HCT116 (cell line): ENCODE measurements around the gene ARPC4. TPM values are rescaled to one million over a fixed set of nuclear protein-coding genes. Genes with fewer than 3 reads are reported as not detected.

Experiments
- ATAC-seq: fragments of 200-7000 bp; cut with Tn5 transposase; 2 replicates; pipeline ENCODE4 v1.9.1; 2020; ENCODE audit warnings: mild to moderate bottlenecking, moderate library complexity
- BruUV-seq: library from RNA; stranded (reverse); fragments of 400-500 nt; replicated peaks from 2 replicates; lab custom pipeline; 2021; lab: Mats Ljungman, UMichigan
- CTCF ChIA-PET: fragments of 300-600 bp; sonication (Branson Sonifier 250); formaldehyde crosslinking; loops from one replicate; lab custom pipeline; 2021; ENCODE audit warnings: antibody characterized with exemption; lab: Charles Lee
- POLR2A ChIA-PET: fragments of 300-600, 350-600 bp; sonication (Branson Sonifier 250); formaldehyde crosslinking; loops from one replicate; lab custom pipeline; 2021; ENCODE audit warnings: antibody characterized with exemption; lab: Charles Lee
- RAD21 ChIA-PET, 2 experiments: fragments of 300-600 bp; sonication (Branson Sonifier 250); formaldehyde crosslinking; loops; one replicate each; lab custom pipeline; 2023; ENCODE audit warnings: low total read pairs in 2 of 2; ENCODE audit not compliant: uncharacterized antibody in 2 of 2, unreplicated experiment in 2 of 2, low non-redundant PET in 1 of 2; lab: Charles Lee
- DNase-seq: peaks from one replicate; pipeline ENCODE4 v3.0.0-alpha.2; 2010; ENCODE audit warnings: low read depth, low spot score
- H2AFZ ChIP-seq: fragments of 200-600 bp; shearing (Covaris generic), sonication (generic); 2 replicates; pipeline ENCODE4 v1.6.1; 2017; ENCODE audit warnings: low read depth, mixed run types, mixed read lengths, antibody characterized with exemption, low read length; ENCODE audit not compliant: poor library complexity, severe bottlenecking
- H3K27ac ChIP-seq: 2 replicates; pipeline ENCODE4 v1.5.1; 2012; ENCODE audit warnings: low read depth, low read length
- H3K27me3 ChIP-seq: fragments of 200-600 bp; sonication (generic); 2 replicates; pipeline ENCODE4 v1.6.1; 2016; ENCODE audit warnings: mixed run types, low read length, mixed read lengths; ENCODE audit not compliant: insufficient read depth
- H3K36me3 ChIP-seq, 2 experiments: fragments of 200-500 bp in 1 of 2; fragments of 200-600 bp in 1 of 2; sonication (Bioruptor generic) in 1 of 2; sonication (generic) in 1 of 2; 2 replicates each; pipeline versions ENCODE4 v1.5.1 to v1.6.1; 2014 to 2016; ENCODE audit warnings: low read length in 2 of 2, inconsistent platforms in 1 of 2, mixed read lengths in 1 of 2, mixed run types in 1 of 2; ENCODE audit not compliant: insufficient read depth in 2 of 2, control insufficient read depth in 1 of 2
- H3K4me1 ChIP-seq, 2 experiments: fragments of 200-600 bp in 1 of 2; sonication (generic) in 1 of 2; 2 replicates each; pipeline versions ENCODE4 v1.5.1 to v1.6.1; 2012 to 2017; ENCODE audit warnings: low read length in 2 of 2, inconsistent platforms in 1 of 2, mild to moderate bottlenecking in 1 of 2, mixed read lengths in 1 of 2, mixed run types in 1 of 2, moderate library complexity in 1 of 2; ENCODE audit not compliant: insufficient read depth in 2 of 2, control insufficient read depth in 1 of 2
- H3K4me2 ChIP-seq: fragments of 200-600 bp; sonication (generic); 2 replicates; pipeline ENCODE4 v1.6.1; 2017; ENCODE audit warnings: mixed run types, low read length, mixed read lengths
- H3K4me3 ChIP-seq, 2 experiments: fragments of 200-600 bp in 1 of 2; sonication (generic) in 1 of 2; replicated peaks in 1 of 2; 2 replicates each; pipeline ENCODE4 v1.5.1; 2011 to 2016; ENCODE audit warnings: low read length in 2 of 2, control low read depth in 1 of 2, low read depth in 1 of 2, mild to moderate bottlenecking in 1 of 2, mixed read lengths in 1 of 2, mixed run types in 1 of 2
- H3K79me2 ChIP-seq: fragments of 200-600 bp; sonication (generic); 2 replicates; pipeline ENCODE4 v1.6.1; 2017; ENCODE audit warnings: mild to moderate bottlenecking, mixed run types, low read length, moderate library complexity, mixed read lengths; ENCODE audit not compliant: insufficient read depth
- H3K9ac ChIP-seq: fragments of 200-600 bp; sonication (generic); 2 replicates; pipeline ENCODE4 v1.6.1; 2016; ENCODE audit warnings: low read length, mixed read lengths
- H3K9me2 ChIP-seq: fragments of 200-600 bp; sonication (generic), shearing (Covaris generic); 2 replicates; pipeline ENCODE4 v1.6.1; 2017; ENCODE audit warnings: mixed run types, mild to moderate bottlenecking, moderate library complexity; ENCODE audit not compliant: insufficient read depth
- H3K9me3 ChIP-seq, 2 experiments: fragments of 200-500 bp in 1 of 2; fragments of 200-600 bp in 1 of 2; sonication (Bioruptor generic) in 1 of 2; sonication (generic) in 1 of 2; 2 replicates each; pipeline ENCODE4 v1.6.1; 2014 to 2017; ENCODE audit warnings: low read length in 2 of 2, mixed read lengths in 2 of 2, inconsistent platforms in 1 of 2, low read depth in 1 of 2, mild to moderate bottlenecking in 1 of 2, mixed run types in 1 of 2, moderate library complexity in 1 of 2; ENCODE audit not compliant: control insufficient read depth in 1 of 2, insufficient read depth in 1 of 2
- H4K20me1 ChIP-seq: fragments of 200-600 bp; sonication (generic), shearing (Covaris generic); 2 replicates; pipeline ENCODE4 v1.6.1; 2017; ENCODE audit warnings: mixed run types, mild to moderate bottlenecking, moderate library complexity; ENCODE audit not compliant: insufficient read depth
- ATF3 ChIP-seq: IDR thresholded peaks from 2 replicates; pipeline ENCODE4 v1.6.1; 2012
- CBX3 ChIP-seq: IDR thresholded peaks from 2 replicates; pipeline ENCODE4 v1.6.1; 2012; ENCODE audit warnings: low read depth
- CEBPB ChIP-seq: IDR thresholded peaks from 2 replicates; pipeline ENCODE4 v1.6.1; 2012; ENCODE audit warnings: low read depth
- EGR1 ChIP-seq: IDR thresholded peaks from 2 replicates; pipeline ENCODE4 v1.6.1; 2012; ENCODE audit warnings: low read depth
- EZH2 ChIP-seq: fragments of 200-600 bp; sonication (generic); IDR thresholded peaks from 2 replicates; pipeline ENCODE4 v1.6.1; 2017; ENCODE audit warnings: antibody characterized with exemption, mixed run types
- EZH2phosphoT487 ChIP-seq: fragments of 200-600 bp; IDR thresholded peaks from 2 replicates; pipeline ENCODE4 v1.6.1; 2018; ENCODE audit warnings: antibody characterized with exemption, borderline replicate concordance
- FOSL1 ChIP-seq: IDR thresholded peaks from 2 replicates; pipeline ENCODE4 v1.6.1; 2012; ENCODE audit warnings: low read depth
- JUND ChIP-seq: IDR thresholded peaks from 2 replicates; pipeline ENCODE4 v1.6.1; 2012
- MAX ChIP-seq: IDR thresholded peaks from 2 replicates; pipeline ENCODE4 v1.6.1; 2012
- POLR2A ChIP-seq: IDR thresholded peaks from 2 replicates; pipeline ENCODE4 v1.7.0; 2011; ENCODE audit warnings: borderline replicate concordance; ENCODE audit not compliant: insufficient read depth, insufficient read length; ENCODE audit errors: extremely low read depth
- SIN3A ChIP-seq: IDR thresholded peaks from 2 replicates; pipeline ENCODE4 v1.6.1; 2012; ENCODE audit warnings: low read depth
- SP1 ChIP-seq: IDR thresholded peaks from 2 replicates; pipeline ENCODE4 v1.6.1; 2012; ENCODE audit warnings: low read depth
- SRF ChIP-seq: IDR thresholded peaks from 2 replicates; pipeline ENCODE4 v1.6.1; 2012; ENCODE audit warnings: low read depth
- TCF7L2 ChIP-seq: IDR thresholded peaks from 2 replicates; pipeline ENCODE4 v1.7.0; 2011; ENCODE audit warnings: borderline replicate concordance, inconsistent platforms; ENCODE audit not compliant: insufficient read depth, insufficient read length; ENCODE audit errors: extremely low read depth
- intact Hi-C: fragments of 100-400 bp; cut with micrococcal nuclease; formaldehyde crosslinking; loops from 2 replicates; pipeline ENCODE4 v1.10.0; 2022
- total RNA-seq: library from RNA; stranded (reverse); gene quantifications from one replicate; pipeline ENCODE4 v1.2.1, GENCODE V29; 2021; ENCODE audit not compliant: unreplicated experiment
- TF ChIP-seq, protein P1 (sequence below): IDR thresholded peaks from 2 replicates; pipeline ENCODE4 v1.6.1; 2012; ENCODE audit warnings: low read depth

ARPC4 gene
- total RNA-seq, 1 experiment from 2014 or later, result 110 TPM

DNA sequence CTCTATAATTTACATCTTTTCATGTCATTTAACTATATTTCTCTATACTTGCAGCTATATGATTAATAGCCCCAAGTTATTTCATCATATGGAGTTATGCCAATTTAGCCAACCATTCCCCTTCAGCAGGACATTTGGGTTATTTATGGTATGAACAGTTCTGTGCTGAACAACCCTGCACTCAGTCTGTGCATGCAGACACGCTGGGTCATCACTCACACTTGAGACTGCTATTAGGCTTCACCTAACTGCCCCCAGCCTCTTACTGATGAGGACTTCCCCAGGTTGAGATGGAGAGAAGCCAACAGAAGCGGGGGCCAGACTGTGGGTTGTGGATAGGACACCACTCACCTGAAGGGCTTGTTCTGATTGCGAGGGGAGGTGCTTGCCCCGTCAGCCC, 7.9 kb upstream of the ARPC4 start:
- no peaks in the 10 kb centered on the region for H3K9me2 ChIP-seq
- ChIA-PET CTCF (no interaction called here), RAD21 (no interaction called here), POLR2A (no interaction called here)
- peaks cover 15 to 25% of the 10 kb centered on the region in 2 experiments; a peak in 3 of 4 replicates for H3K36me3 ChIP-seq
- no peak overlapping the region for H3K27ac ChIP-seq
- no peak overlapping the region for H3K4me2 ChIP-seq
- no peak overlapping the region for H3K9ac ChIP-seq
- H3K4me3 ChIP-seq, result no peak overlapping the region
- ATAC-seq (no peak), DNase-seq (no peak)
- TF ChIP-seq EGR1 (no peak), SIN3A (no peak), CEBPB (no peak), CBX3 (no peak), JUND (no peak), POLR2A (no peak), TCF7L2 (no peak), ATF3 (no peak), SP1 (no peak), SRF (no peak), MAX (no peak), EZH2 (no peak), EZH2phosphoT487 (no peak), FOSL1 (no peak)
- TF ChIP-seq, protein P1, sequence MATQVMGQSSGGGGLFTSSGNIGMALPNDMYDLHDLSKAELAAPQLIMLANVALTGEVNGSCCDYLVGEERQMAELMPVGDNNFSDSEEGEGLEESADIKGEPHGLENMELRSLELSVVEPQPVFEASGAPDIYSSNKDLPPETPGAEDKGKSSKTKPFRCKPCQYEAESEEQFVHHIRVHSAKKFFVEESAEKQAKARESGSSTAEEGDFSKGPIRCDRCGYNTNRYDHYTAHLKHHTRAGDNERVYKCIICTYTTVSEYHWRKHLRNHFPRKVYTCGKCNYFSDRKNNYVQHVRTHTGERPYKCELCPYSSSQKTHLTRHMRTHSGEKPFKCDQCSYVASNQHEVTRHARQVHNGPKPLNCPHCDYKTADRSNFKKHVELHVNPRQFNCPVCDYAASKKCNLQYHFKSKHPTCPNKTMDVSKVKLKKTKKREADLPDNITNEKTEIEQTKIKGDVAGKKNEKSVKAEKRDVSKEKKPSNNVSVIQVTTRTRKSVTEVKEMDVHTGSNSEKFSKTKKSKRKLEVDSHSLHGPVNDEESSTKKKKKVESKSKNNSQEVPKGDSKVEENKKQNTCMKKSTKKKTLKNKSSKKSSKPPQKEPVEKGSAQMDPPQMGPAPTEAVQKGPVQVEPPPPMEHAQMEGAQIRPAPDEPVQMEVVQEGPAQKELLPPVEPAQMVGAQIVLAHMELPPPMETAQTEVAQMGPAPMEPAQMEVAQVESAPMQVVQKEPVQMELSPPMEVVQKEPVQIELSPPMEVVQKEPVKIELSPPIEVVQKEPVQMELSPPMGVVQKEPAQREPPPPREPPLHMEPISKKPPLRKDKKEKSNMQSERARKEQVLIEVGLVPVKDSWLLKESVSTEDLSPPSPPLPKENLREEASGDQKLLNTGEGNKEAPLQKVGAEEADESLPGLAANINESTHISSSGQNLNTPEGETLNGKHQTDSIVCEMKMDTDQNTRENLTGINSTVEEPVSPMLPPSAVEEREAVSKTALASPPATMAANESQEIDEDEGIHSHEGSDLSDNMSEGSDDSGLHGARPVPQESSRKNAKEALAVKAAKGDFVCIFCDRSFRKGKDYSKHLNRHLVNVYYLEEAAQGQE, result no peak
- H3K79me2 ChIP-seq, result no peaks in the 10 kb centered on the region
- no peaks in the 10 kb centered on the region for H3K9me3 ChIP-seq
- BruUV-seq, result no TSS peak
- intact Hi-C loops, result no loop called here
- H3K27me3 ChIP-seq, result no peaks in the 10 kb centered on the region
- no peaks in the 10 kb centered on the region for H4K20me1 ChIP-seq
- H3K4me1 ChIP-seq, result no peaks in the 10 kb centered on the region
- H2AFZ ChIP-seq, result no peak overlapping the region
